ENCODE data around the gene ABHD16A. TPM values are rescaled to one million over a fixed set of nuclear protein-coding genes. Genes with fewer than 3 reads are reported as not detected.

Gene ABHD16A
- total RNA-seq, 1 experiment from 2014 or later, result 89.9 TPM

DNA sequence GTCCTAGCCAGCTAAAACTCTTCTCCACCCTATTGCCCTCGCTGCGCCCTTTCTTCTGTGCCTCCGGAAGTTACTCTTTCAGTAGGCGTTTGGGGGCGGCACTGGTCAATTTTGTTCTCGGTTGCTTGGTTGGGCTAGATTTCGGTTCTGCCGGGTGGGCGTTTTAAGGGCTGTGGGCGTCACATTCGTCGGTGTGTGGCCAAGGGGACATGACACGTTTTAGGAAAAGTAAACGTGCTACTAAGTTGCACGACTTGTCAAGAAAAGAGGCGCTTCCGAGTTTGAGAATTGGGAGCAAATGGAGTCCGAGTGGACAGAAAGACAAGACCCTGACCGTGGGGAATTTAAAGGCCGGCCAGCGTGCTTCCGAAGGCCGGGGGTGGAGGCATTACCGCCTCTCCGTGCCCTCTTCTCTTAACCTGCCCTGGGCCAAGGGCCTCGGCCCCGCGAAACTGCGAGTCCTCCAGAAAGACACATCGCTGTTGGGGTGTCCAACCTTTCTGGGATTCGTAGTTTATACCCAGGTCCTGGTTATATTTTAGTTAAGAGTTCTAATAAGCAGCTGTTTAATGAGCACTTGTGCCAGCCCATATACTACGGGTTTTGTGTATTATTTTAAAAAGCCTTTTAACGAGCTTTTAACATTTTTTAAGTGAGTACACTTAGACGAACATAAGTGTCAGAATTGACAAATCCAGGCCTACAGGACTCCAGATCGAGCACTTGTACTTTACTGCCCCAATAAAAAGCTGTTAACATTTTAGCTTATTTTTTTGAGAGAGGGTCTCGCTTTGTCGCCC is 50.0 kb downstream of the ABHD16A start:
- peaks cover 50% of the 10 kb centered on the region for H3K4me1 Mint-ChIP-seq (ENCODE audit: low read depth, unreplicated experiment)
- H3K9me3 Mint-ChIP-seq (ENCODE audit: low read depth, unreplicated experiment), result no peaks in the 10 kb centered on the region
- peaks cover 80% of the 10 kb centered on the region for H3K36me3 Mint-ChIP-seq (ENCODE audit: insufficient read depth, unreplicated experiment)
- peak overlapping the region; percentile 92 for H3K27ac Mint-ChIP-seq (ENCODE audit: unreplicated experiment)
- H3K27me3 Mint-ChIP-seq (ENCODE audit: unreplicated experiment), result no peaks in the 10 kb centered on the region
- intact Hi-C loops (cut with micrococcal nuclease; ENCODE audit: unreplicated experiment), result loop anchor here (1.0 kb wide), 1 partner anchor 7 kb away; the partner anchor contains the start of gene C6orf47
- H3K4me3 Mint-ChIP-seq (ENCODE audit: low read depth, unreplicated experiment), result peak overlapping the region; percentile 95
- CTCF ChIA-PET, result interaction anchor here (0.5 to 2.9 kb wide), 11 partner anchors 12 to 478 kb away, joined by 3 to 23 read pairs (median 5); partner anchors contain the start of genes CSNK2B and GPANK1
- TF ChIP-seq, protein P1, sequence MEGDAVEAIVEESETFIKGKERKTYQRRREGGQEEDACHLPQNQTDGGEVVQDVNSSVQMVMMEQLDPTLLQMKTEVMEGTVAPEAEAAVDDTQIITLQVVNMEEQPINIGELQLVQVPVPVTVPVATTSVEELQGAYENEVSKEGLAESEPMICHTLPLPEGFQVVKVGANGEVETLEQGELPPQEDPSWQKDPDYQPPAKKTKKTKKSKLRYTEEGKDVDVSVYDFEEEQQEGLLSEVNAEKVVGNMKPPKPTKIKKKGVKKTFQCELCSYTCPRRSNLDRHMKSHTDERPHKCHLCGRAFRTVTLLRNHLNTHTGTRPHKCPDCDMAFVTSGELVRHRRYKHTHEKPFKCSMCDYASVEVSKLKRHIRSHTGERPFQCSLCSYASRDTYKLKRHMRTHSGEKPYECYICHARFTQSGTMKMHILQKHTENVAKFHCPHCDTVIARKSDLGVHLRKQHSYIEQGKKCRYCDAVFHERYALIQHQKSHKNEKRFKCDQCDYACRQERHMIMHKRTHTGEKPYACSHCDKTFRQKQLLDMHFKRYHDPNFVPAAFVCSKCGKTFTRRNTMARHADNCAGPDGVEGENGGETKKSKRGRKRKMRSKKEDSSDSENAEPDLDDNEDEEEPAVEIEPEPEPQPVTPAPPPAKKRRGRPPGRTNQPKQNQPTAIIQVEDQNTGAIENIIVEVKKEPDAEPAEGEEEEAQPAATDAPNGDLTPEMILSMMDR (IDR thresholded peaks at IDR 0.05; ENCODE audit: unreplicated experiment), result no peak
- DNase-seq, result no peak
- TSS peak; percentile 91 for BruUV-seq (replicated peaks)

GRCh38 chr6:31651602-31652191 is 51.4 kb downstream of the ABHD16A start:
- TF ChIP-seq, protein P1 (IDR thresholded peaks at IDR 0.05; ENCODE audit: unreplicated experiment), result no peak
- peak; percentile 78 for DNase-seq
- Mint-ChIP-seq H3K4me3 (ENCODE audit: low read depth, unreplicated experiment) (peak overlapping the region; percentile 95), H3K27ac (ENCODE audit: unreplicated experiment) (peak overlapping the region; percentile 92), H3K27me3 (ENCODE audit: unreplicated experiment) (no peaks in the 10 kb centered on the region), H3K4me1 (ENCODE audit: low read depth, unreplicated experiment) (peaks cover 41% of the 10 kb centered on the region), H3K36me3 (ENCODE audit: insufficient read depth, unreplicated experiment) (peaks cover 84% of the 10 kb centered on the region), H3K9me3 (ENCODE audit: low read depth, unreplicated experiment) (no peaks in the 10 kb centered on the region)
- intact Hi-C loops (cut with micrococcal nuclease; ENCODE audit: unreplicated experiment), result loop anchor here (1.0 kb wide), 1 partner anchor 9 kb away; the partner anchor contains the start of gene C6orf47
- BruUV-seq (replicated peaks), result no TSS peak
- CTCF ChIA-PET, result interaction anchor here (0.6 to 2.9 kb wide), 14 partner anchors 9 to 246 kb away, joined by 3 to 23 read pairs (median 3); partner anchors contain the start of genes ATP6V1G2, C6orf47, CSNK2B and EHMT2

GRCh38 chr6:31645325-31645724 is 57.8 kb downstream of the ABHD16A start:
- Mint-ChIP-seq H3K36me3 (ENCODE audit: insufficient read depth, unreplicated experiment) (peaks cover 92% of the 10 kb centered on the region), H3K4me1 (ENCODE audit: low read depth, unreplicated experiment) (peaks cover 13% of the 10 kb centered on the region), H3K27me3 (ENCODE audit: unreplicated experiment) (no peaks in the 10 kb centered on the region), H3K27ac (ENCODE audit: unreplicated experiment) (peak overlapping the region; percentile 51), H3K9me3 (ENCODE audit: low read depth, unreplicated experiment) (no peaks in the 10 kb centered on the region), H3K4me3 (ENCODE audit: low read depth, unreplicated experiment) (no peak overlapping the region)
- no peak for DNase-seq
- no TSS peak for BruUV-seq (replicated peaks)
- TF ChIP-seq, protein P1 (IDR thresholded peaks at IDR 0.05; ENCODE audit: unreplicated experiment), result no peak
- CTCF ChIA-PET, result no interaction called here
- intact Hi-C loops (cut with micrococcal nuclease; ENCODE audit: unreplicated experiment), result no loop called here

DNA sequence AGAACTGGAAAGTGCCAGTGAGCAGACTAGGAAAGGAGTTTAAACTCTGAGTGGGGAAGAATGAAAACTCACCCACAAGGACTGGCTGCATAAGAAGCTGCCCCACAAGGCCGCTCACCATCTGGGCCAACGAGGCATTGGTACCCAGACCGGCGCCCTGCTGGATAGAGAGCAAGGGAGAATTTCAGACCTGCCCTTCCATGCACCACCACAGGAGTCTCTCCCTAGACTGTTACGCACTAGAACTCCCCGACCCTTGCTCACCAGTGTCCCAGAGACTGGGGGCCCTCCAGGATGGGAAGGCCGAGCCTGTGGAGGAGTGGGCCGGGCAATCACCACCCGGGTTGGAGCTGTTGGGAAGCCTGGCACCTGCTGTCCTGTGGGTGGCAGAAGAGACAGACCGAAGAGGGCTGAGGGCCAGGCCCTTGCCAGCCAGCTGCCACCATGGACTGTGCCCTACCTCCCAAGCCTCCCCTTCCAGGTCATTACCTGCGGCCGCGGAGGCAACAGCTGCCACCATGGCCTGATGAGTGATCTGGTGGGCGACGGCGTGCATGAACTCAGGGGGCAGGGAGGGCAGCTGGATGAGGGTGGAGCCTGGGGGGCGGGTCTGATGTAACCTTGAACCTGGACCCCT is 59.2 kb downstream of the ABHD16A start:
- no peaks in the 10 kb centered on the region for H3K27me3 Mint-ChIP-seq (ENCODE audit: unreplicated experiment)
- BruUV-seq (replicated peaks), result no TSS peak
- no peak overlapping the region for H3K27ac Mint-ChIP-seq (ENCODE audit: unreplicated experiment)

More for the DNA sequence above, 59.2 kb downstream of the ABHD16A start:
- Mint-ChIP-seq H3K4me1 (ENCODE audit: low read depth, unreplicated experiment) (no peaks in the 10 kb centered on the region), H3K4me3 (ENCODE audit: low read depth, unreplicated experiment) (no peak overlapping the region), H3K9me3 (ENCODE audit: low read depth, unreplicated experiment) (no peaks in the 10 kb centered on the region), H3K36me3 (ENCODE audit: insufficient read depth, unreplicated experiment) (peaks cover 90% of the 10 kb centered on the region)
- no peak for DNase-seq
- TF ChIP-seq, protein P1 (IDR thresholded peaks at IDR 0.05; ENCODE audit: unreplicated experiment), result no peak
- intact Hi-C loops (cut with micrococcal nuclease; ENCODE audit: unreplicated experiment), result no loop called here
- CTCF ChIA-PET, result interaction anchor here (0.6 kb wide), 1 partner anchor 33 kb away, joined by 4 read pairs; no protein-coding TSS in a partner anchor
